GM12865 (cell line): ENCODE measurements around the gene PDE4D.

Experiments used
- DNase-seq: peaks from one replicate; pipeline ENCODE4 v3.0.0; 2010; ENCODE audit warnings: low read depth
- H3K4me3 ChIP-seq: 2 replicates; pipeline ENCODE4 v1.5.1; 2011; ENCODE audit warnings: mild to moderate bottlenecking, low read depth, low read length, control low read depth
- CTCF ChIP-seq: IDR thresholded peaks from 2 replicates; pipeline ENCODE4 v1.5.1; 2011; ENCODE audit warnings: low read length, control low read depth, low read depth, inconsistent platforms; ENCODE audit not compliant: insufficient read depth; ENCODE audit errors: missing control alignments

The PDE4D gene

DNA sequence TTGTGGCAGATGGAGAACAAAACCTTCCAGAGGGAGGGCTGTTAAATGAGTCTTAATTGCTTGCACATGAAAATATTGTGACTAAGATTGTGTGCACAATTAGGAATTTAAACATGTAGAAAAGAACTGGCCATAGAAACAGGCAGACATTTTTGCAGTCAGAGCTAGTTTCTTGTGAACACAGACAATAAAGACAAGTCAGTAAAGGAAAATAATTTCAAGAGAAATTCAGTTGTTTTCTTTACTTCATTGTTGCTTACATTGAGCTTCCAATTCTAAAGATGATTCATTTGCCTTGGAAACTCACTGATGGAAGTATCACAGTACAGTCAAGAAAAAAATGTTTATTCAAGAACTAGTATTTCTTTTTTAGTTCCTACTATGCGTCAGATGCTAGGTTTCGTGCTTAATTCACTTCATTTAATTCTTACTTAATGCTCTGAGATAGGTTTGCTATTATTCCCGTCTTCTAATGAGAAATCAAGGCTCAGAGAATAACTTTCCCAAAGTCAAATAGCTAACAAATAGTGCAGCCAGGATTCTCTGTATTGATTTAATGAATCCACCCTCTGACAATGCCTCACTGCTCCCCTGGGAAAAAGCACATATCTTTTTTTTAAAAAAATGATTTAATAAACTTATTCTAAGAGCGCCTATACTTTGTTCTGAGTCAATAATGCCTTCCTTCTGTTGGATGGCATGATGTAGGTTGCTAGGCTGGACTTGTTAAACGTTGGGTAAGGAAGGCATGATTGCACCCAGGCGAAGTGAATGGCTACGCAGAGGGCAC, 729.3 kb downstream of the PDE4D start:
- no peak for TF ChIP-seq CTCF
- no peak for DNase-seq
- H3K4me3 ChIP-seq = no peak overlapping the region

DNA sequence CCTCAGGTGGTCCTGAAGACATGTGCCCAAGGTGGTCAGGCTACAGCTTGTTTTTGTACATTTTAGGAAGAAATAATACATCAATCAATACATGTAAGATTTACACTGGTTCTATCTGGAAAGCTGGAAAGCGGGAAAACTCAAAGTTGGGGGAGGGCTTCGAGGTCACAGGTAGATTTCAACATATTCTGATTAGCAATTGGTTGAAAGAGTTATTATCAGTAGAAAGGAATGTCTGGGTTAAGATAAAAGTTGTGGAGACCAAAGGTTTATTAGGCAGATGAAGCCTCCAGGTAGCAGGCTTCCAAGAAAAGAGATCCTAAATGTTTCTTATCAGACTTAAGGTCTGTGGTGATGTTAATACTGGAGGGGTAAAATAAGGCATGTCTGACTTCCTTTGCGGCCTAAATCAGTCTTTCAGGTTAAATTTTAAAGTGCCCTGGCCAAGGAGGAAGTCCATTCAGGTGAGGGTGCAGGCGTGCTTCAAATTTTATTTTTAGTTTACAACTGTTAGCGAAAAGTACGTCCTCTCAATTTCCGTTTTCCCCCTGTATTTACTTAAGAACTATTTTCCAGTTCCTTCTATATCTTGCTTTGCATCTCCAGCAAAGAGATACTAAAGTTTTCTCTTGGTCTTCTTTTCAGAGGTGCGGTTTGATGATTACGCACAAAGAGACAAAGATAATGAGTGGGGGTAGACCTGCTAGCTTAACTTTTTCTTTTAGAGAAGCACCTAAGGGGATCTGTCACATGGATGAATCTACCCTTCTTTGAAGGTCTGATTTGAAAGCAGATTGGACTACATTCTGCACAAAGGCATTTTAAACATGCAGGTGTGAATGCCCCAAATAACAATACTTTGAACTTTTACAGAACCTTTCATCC, 732.1 kb downstream of the PDE4D start:
- no peak overlapping the region for H3K4me3 ChIP-seq
- DNase-seq = no peak
- no peak for TF ChIP-seq CTCF

GRCh38 chr5:59158637-59159391, 734.7 kb downstream of the PDE4D start:
- no peak overlapping the region for H3K4me3 ChIP-seq
- no peak for TF ChIP-seq CTCF
- no peak for DNase-seq

DNA sequence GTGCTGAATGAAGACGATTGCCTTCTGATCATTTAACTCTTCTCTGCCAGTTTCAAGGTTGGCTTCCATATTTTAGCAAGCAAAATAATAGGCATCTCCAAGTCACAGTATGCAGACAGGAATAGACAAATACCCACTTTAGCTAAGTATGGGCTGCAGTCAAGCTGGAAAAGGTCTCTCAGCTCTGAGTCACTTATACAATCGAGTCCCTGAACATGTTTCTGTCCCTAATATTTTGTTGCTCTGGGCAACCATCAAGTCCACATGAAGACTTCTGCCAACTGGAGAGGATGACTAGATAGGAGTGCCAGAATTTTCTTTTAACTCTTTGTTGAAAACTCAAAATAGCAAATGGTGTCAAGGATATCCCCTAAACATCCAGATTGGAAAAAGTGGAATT, 735.4 kb downstream of the PDE4D start:
- H3K4me3 ChIP-seq = no peak overlapping the region
- TF ChIP-seq CTCF = no peak
- DNase-seq = no peak

DNA sequence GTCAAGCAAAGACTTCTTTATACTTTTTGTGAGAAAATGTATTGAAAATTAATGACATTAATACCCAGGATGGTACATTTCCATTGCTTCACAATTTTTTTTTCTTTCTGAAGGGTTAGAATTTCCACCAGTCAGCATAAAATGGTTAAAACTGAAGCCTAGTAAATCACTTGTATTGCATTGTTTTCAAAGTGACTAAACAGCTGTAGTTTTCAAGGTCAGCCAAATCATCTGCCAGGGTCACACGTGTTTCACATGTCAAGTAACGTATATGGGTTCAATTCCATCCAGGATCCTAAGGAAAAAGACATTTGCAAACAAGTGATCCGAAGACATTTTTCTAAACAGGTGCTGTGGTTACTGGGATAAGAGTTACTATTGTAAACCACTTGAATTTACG, 736.5 kb downstream of the PDE4D start:
- TF ChIP-seq CTCF = no peak
- H3K4me3 ChIP-seq = no peak overlapping the region
- no peak for DNase-seq

- TF ChIP-seq CTCF = no peak
- H3K4me3 ChIP-seq = no peak overlapping the region
- DNase-seq = peak; percentile 48
Observed at GRCh38 chr5:59152701-59153245, 740.8 kb downstream of the PDE4D start.
